GM12878 (cell line): Measurements from ENCODE around the gene ANKIB1. TPM values are rescaled to one million over a fixed set of nuclear protein-coding genes. Genes with fewer than 3 reads are reported as not detected.

ENCODE experiments used
- ATF7 ChIP-seq: fragments of 450-650 bp; IDR thresholded peaks from 2 replicates; pipeline ENCODE4 v1.6.1; 2016; ENCODE audit warnings: low read depth, mild to moderate bottlenecking
- BACH1 ChIP-seq: fragments of 450-650 bp; IDR thresholded peaks from 2 replicates; pipeline ENCODE4 v1.6.1; 2017; ENCODE audit warnings: mild to moderate bottlenecking, borderline replicate concordance
- CBX5 ChIP-seq: sonication (generic); IDR thresholded peaks from 2 replicates; pipeline ENCODE4 v1.6.1; 2016; ENCODE audit warnings: low read depth, moderate library complexity, mild to moderate bottlenecking, inconsistent platforms
- CREB1 ChIP-seq: IDR thresholded peaks from 2 replicates; pipeline ENCODE4 v1.6.1; 2012; ENCODE audit warnings: low read depth, mild to moderate bottlenecking, inconsistent platforms
- CREM ChIP-seq: IDR thresholded peaks from 2 replicates; pipeline ENCODE4 v1.6.1; 2014; ENCODE audit warnings: antibody characterized with exemption, low read depth
- IKZF1 ChIP-seq: fragments of 450-650 bp; conservative IDR thresholded peaks from 2 replicates; pipeline ENCODE4 v1.6.1; 2017; ENCODE audit warnings: antibody characterized with exemption, mild to moderate bottlenecking
- IRF4 ChIP-seq: IDR thresholded peaks from 2 replicates; pipeline ENCODE4 v1.6.1; 2011; ENCODE audit warnings: low read depth, low read length
- JUNB ChIP-seq: IDR thresholded peaks from 2 replicates; pipeline ENCODE4 v1.6.1; 2016; ENCODE audit warnings: antibody characterized with exemption, mild to moderate bottlenecking
- JUND ChIP-seq: IDR thresholded peaks from 2 replicates; pipeline ENCODE4 v1.6.1; 2012; ENCODE audit warnings: low read depth, mild to moderate bottlenecking, low read length, improper control_type of control experiment, moderate library complexity
- SIN3A ChIP-seq: IDR thresholded peaks from 2 replicates; pipeline ENCODE4 v1.6.1; 2012; ENCODE audit warnings: low read depth, low read length, improper control_type of control experiment
- SPI1 ChIP-seq: IDR thresholded peaks from 2 replicates; pipeline ENCODE4 v1.6.1; 2011; ENCODE audit warnings: low read depth, mild to moderate bottlenecking, low read length, moderate library complexity, borderline replicate concordance; ENCODE audit not compliant: insufficient read depth
- YBX1 ChIP-seq: fragments of 450-650 bp; IDR thresholded peaks from 2 replicates; pipeline ENCODE4 v1.6.1; 2016; ENCODE audit warnings: antibody characterized with exemption
- ZBED1 ChIP-seq: IDR thresholded peaks from 2 replicates; pipeline ENCODE4 v1.6.1; 2016; ENCODE audit warnings: borderline replicate concordance
- polyA plus RNA-seq, 11 experiments: library from polyadenylated mRNA; depleted of rRNA in 4 of 11; unstranded in 6 of 11; stranded (reverse) in 5 of 11; fragments of >200 nt; fragmentation: Nextera tagmentation in 4 of 11; fragmentation: Illumina TruSeq in 1 of 11; extraction: Ambion mirVana in 4 of 11; extraction: Trizol in 1 of 11; gene quantifications; 1 replicate in 1 of 11; 2 replicates in 10 of 11; pipeline versions ENCODE4 v1.2.1 to v1.2.3, GENCODE V29; 2011 to 2016; ENCODE audit warnings: inconsistent platforms in 2 of 11, missing spikeins in 2 of 11, low read depth in 1 of 11
- total RNA-seq, 4 experiments: library from RNA; depleted of rRNA in 3 of 4; stranded (reverse); fragments of >200 nt in 3 of 4; fragmentation: Illumina TruSeq in 1 of 4; extraction: Trizol in 1 of 4; gene quantifications; 2 replicates each; pipeline versions ENCODE4 v1.2.1 to v1.2.3, GENCODE V29; 2013 to 2021
- TF ChIP-seq, protein P1 (sequence below): fragments of 450-650 bp; IDR thresholded peaks from 2 replicates; pipeline ENCODE4 v1.6.1; 2017; ENCODE audit warnings: mild to moderate bottlenecking, moderate library complexity
- TF ChIP-seq, protein P2 (sequence below): IDR thresholded peaks from 2 replicates; pipeline ENCODE4 v1.6.1; 2012; ENCODE audit warnings: low read depth, low read length, improper control_type of control experiment
- TF ChIP-seq, protein P3 (sequence below): IDR thresholded peaks from 2 replicates; pipeline ENCODE4 v1.6.1; 2012; ENCODE audit warnings: low read depth, low read length, improper control_type of control experiment
- TF ChIP-seq, protein P4 (sequence below): fragments of 450-650 bp; conservative IDR thresholded peaks from 2 replicates; pipeline ENCODE4 v1.6.1; 2017; ENCODE audit warnings: mild to moderate bottlenecking, moderate library complexity

Gene ANKIB1
- total and polyA plus RNA-seq, 10 of the 15 experiments (the other 5 are each of a cell fraction or from before 2014, with no cell fraction given): 9.0 to 54.0 (median 21.9) TPM

DNA sequence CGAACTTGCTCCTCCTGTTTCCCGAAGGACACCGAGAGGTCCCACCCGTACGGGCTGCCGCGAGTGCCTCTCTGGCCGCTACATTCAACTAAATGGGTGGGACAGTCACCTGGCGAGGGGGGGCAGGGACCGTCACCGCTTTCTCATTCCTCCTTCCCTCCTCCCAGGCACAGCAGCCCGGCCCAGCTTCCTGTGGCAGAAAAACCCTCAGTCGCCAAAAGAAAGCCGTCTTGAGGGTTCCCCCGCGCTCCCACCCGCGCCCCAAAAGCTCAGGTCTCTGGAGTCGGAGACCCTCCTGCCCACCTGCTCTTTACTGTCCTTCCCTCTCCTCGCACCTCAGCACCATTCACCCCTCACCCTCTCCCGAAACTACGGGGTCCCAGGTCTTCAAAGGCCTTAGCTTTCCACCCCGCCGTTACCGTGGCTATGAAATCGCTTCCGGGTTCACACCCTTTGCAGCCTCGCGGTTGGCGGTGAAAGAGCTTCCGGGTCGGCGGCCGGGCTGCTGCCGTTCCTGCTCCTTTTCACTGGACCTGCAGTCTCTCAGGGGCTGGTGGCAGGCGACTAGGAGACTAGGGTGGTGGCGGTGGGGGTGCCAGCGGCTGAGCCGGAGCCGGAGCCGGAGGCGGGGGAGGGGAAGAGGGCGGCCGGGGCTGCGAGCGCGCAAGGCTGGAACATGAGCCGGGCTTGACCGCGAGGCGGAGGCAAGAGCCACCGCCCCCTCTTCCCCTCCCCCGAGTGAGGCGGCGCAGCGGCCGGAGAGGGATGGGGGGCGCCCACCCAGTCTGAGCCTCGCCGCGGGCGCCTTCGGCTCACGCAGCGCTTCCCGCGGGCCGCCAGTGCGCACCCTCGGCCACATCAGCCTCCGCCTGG, at the start of gene ANKIB1, which contains the start of gene KRIT1 (continued):
- TF ChIP-seq CREM: no peak
- 0 out of 2 replicates have a peak, but pooled peaks have one; percentile 4 for TF ChIP-seq CREB1
- TF ChIP-seq ZBED1: no peak
- peak; percentile 74 for TF ChIP-seq IKZF1
- TF ChIP-seq, protein P1, sequence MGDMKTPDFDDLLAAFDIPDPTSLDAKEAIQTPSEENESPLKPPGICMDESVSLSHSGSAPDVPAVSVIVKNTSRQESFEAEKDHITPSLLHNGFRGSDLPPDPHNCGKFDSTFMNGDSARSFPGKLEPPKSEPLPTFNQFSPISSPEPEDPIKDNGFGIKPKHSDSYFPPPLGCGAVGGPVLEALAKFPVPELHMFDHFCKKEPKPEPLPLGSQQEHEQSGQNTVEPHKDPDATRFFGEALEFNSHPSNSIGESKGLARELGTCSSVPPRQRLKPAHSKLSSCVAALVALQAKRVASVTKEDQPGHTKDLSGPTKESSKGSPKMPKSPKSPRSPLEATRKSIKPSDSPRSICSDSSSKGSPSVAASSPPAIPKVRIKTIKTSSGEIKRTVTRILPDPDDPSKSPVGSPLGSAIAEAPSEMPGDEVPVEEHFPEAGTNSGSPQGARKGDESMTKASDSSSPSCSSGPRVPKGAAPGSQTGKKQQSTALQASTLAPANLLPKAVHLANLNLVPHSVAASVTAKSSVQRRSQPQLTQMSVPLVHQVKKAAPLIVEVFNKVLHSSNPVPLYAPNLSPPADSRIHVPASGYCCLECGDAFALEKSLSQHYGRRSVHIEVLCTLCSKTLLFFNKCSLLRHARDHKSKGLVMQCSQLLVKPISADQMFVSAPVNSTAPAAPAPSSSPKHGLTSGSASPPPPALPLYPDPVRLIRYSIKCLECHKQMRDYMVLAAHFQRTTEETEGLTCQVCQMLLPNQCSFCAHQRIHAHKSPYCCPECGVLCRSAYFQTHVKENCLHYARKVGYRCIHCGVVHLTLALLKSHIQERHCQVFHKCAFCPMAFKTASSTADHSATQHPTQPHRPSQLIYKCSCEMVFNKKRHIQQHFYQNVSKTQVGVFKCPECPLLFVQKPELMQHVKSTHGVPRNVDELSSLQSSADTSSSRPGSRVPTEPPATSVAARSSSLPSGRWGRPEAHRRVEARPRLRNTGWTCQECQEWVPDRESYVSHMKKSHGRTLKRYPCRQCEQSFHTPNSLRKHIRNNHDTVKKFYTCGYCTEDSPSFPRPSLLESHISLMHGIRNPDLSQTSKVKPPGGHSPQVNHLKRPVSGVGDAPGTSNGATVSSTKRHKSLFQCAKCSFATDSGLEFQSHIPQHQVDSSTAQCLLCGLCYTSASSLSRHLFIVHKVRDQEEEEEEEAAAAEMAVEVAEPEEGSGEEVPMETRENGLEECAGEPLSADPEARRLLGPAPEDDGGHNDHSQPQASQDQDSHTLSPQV: no peak
- no peak for TF ChIP-seq JUNB
- TF ChIP-seq, protein P2, sequence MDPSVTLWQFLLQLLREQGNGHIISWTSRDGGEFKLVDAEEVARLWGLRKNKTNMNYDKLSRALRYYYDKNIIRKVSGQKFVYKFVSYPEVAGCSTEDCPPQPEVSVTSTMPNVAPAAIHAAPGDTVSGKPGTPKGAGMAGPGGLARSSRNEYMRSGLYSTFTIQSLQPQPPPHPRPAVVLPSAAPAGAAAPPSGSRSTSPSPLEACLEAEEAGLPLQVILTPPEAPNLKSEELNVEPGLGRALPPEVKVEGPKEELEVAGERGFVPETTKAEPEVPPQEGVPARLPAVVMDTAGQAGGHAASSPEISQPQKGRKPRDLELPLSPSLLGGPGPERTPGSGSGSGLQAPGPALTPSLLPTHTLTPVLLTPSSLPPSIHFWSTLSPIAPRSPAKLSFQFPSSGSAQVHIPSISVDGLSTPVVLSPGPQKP: no peak
- no peak for TF ChIP-seq YBX1
- TF ChIP-seq, protein P3, sequence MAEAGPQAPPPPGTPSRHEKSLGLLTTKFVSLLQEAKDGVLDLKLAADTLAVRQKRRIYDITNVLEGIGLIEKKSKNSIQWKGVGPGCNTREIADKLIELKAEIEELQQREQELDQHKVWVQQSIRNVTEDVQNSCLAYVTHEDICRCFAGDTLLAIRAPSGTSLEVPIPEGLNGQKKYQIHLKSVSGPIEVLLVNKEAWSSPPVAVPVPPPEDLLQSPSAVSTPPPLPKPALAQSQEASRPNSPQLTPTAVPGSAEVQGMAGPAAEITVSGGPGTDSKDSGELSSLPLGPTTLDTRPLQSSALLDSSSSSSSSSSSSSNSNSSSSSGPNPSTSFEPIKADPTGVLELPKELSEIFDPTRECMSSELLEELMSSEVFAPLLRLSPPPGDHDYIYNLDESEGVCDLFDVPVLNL: no peak
- no peak; the same call in 1 of the 2 replicates for TF ChIP-seq JUND
- TF ChIP-seq SIN3A: 0 out of 2 replicates have a peak, but pooled peaks have one; percentile 36
- TF ChIP-seq ATF7: no peak
- TF ChIP-seq, protein P4, sequence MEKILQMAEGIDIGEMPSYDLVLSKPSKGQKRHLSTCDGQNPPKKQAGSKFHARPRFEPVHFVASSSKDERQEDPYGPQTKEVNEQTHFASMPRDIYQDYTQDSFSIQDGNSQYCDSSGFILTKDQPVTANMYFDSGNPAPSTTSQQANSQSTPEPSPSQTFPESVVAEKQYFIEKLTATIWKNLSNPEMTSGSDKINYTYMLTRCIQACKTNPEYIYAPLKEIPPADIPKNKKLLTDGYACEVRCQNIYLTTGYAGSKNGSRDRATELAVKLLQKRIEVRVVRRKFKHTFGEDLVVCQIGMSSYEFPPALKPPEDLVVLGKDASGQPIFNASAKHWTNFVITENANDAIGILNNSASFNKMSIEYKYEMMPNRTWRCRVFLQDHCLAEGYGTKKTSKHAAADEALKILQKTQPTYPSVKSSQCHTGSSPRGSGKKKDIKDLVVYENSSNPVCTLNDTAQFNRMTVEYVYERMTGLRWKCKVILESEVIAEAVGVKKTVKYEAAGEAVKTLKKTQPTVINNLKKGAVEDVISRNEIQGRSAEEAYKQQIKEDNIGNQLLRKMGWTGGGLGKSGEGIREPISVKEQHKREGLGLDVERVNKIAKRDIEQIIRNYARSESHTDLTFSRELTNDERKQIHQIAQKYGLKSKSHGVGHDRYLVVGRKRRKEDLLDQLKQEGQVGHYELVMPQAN: peak; percentile 44
- TF ChIP-seq SPI1: no peak
- no peak; the same call in 1 of the 2 replicates for TF ChIP-seq BACH1
- TF ChIP-seq CBX5: no peak
- no peak for TF ChIP-seq IRF4
